Vagina (tissue), 2 donors: Measurements from ENCODE around the gene CCDC38. TPM values are rescaled to one million over a fixed set of nuclear protein-coding genes. Genes with fewer than 3 reads are reported as not detected.

Experiments used
- DNase-seq, 2 donors: peaks; one replicate each; pipeline ENCODE4 v3.0.0-alpha.2; 2017; ENCODE audit errors: extremely low spot score in 2 of 2
- H3K27ac ChIP-seq: fragments of 200-600 bp; sonication (generic); one replicate; pipeline ENCODE4 v1.5.1; 2019
- H3K27me3 ChIP-seq: fragments of 200-600 bp; sonication (generic); one replicate; pipeline ENCODE4 v1.5.1; 2019
- H3K36me3 ChIP-seq, 2 donors: fragments of 200-600 bp; sonication (generic); one replicate each; pipeline ENCODE4 v1.5.1; 2017 to 2019
- H3K4me1 ChIP-seq: fragments of 200-600 bp; sonication (generic); one replicate; pipeline ENCODE4 v1.5.1; 2019
- H3K4me3 ChIP-seq, 2 donors: fragments of 200-600 bp; sonication (generic); 1 replicate in 1 of 2; 2 replicates in 1 of 2; pipeline ENCODE4 v1.5.1; 2016 to 2019
- H3K9me3 ChIP-seq: fragments of 200-600 bp; sonication (generic); one replicate; pipeline ENCODE4 v1.5.1; 2019
- CTCF ChIP-seq, 3 experiments: fragments of 450-650 bp in 2 of 3; fragments of 200-600 bp in 1 of 3; sonication (generic) in 1 of 3; IDR thresholded peaks; one replicate each; pipeline ENCODE4 v1.5.1; 2017 to 2019; ENCODE audit warnings: antibody characterized with exemption in 3 of 3, mild to moderate bottlenecking in 2 of 3, moderate library complexity in 2 of 3
- POLR2A ChIP-seq, 2 donors: fragments of 450-650 bp; IDR thresholded peaks; one replicate each; pipeline ENCODE4 v1.6.1; 2017; ENCODE audit warnings: antibody characterized with exemption in 2 of 2, mild to moderate bottlenecking in 2 of 2, moderate library complexity in 2 of 2
- POLR2AphosphoS5 ChIP-seq, 2 donors: sonication (generic); formaldehyde crosslinking; IDR thresholded peaks; one replicate each; pipeline ENCODE4 v1.9.0; 2017; ENCODE audit warnings: antibody characterized with exemption in 2 of 2, mild to moderate bottlenecking in 2 of 2, low read depth in 1 of 2; ENCODE audit not compliant: insufficient read depth in 1 of 2
- intact Hi-C: fragments of 100-400 bp; cut with DNase I; formaldehyde crosslinking; loops from one replicate; pipeline ENCODE4 v1.15.1; 2023
- total RNA-seq: library from RNA; depleted of rRNA; stranded (reverse); fragments of >200 nt; gene quantifications from one replicate; pipeline ENCODE4 v1.2.3, GENCODE V29; 2016

Gene CCDC38
- total RNA-seq, 1 donor from 2014 or later: not detected

DNA sequence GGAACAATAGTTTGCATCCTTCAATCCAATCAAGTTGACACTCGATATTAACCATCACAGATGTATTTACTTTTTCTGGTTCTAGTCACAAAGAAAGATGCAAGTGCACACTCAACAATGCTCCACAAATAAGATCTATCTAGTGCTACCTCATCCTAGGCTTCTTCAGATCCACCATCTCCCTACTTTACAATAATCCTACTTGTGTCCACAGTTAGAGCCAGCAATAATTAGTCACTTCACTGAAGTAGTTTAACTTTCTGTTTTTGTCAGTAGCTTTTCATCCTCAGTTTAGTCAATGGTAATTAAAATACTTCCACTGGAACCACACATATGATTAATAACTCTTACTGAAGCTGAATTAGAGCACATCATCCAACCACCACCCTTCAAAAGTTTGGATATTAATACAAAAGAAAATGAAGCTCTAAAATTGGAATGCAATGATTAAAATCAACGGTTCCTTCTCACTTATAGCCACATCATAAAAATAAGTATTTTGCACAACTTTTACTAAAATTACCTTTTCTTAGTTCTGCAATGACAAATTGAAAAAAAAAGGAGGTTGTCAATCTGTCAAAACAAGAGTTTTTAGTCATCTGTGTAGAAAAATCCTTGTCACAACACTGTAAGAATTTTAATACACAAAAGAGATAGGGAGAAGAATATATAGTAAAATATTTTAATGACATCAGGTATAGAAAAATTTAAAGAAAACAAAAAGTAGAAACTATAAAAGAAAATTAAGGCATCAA, 111.9 kb downstream of the CCDC38 start:
- TF ChIP-seq CTCF (IDR thresholded peaks at IDR 0.05) (no peak), POLR2A (IDR thresholded peaks at IDR 0.05) (no peak), POLR2AphosphoS5 (IDR thresholded peaks at IDR 0.05; ENCODE audit: insufficient read depth in 1 of 2, low read depth in 1 of 2) (no peak)
- H3K27me3 ChIP-seq: no peaks in the 10 kb centered on the region
- H3K9me3 ChIP-seq: no peaks in the 10 kb centered on the region
- H3K4me1 ChIP-seq: no peaks in the 10 kb centered on the region
- no peak for DNase-seq
- intact Hi-C loops: no loop called here
- H3K36me3 ChIP-seq: no peaks in the 10 kb centered on the region
- H3K27ac ChIP-seq: no peak overlapping the region
- H3K4me3 ChIP-seq: no peak overlapping the region

GRCh38 chr12:95829395-95829794, 113.0 kb downstream of the CCDC38 start:
- no peak for DNase-seq
- intact Hi-C loops: no loop called here
- Histone ChIP-seq H3K27me3 (no peaks in the 10 kb centered on the region), H3K36me3 (no peaks in the 10 kb centered on the region), H3K27ac (no peak overlapping the region), H3K9me3 (no peaks in the 10 kb centered on the region), H3K4me3 (no peak overlapping the region), H3K4me1 (no peaks in the 10 kb centered on the region)
- TF ChIP-seq POLR2AphosphoS5 (IDR thresholded peaks at IDR 0.05; ENCODE audit: insufficient read depth in 1 of 2, low read depth in 1 of 2): no peak
- no peak for TF ChIP-seq CTCF (IDR thresholded peaks at IDR 0.05)
- TF ChIP-seq POLR2A (IDR thresholded peaks at IDR 0.05): no peak

DNA sequence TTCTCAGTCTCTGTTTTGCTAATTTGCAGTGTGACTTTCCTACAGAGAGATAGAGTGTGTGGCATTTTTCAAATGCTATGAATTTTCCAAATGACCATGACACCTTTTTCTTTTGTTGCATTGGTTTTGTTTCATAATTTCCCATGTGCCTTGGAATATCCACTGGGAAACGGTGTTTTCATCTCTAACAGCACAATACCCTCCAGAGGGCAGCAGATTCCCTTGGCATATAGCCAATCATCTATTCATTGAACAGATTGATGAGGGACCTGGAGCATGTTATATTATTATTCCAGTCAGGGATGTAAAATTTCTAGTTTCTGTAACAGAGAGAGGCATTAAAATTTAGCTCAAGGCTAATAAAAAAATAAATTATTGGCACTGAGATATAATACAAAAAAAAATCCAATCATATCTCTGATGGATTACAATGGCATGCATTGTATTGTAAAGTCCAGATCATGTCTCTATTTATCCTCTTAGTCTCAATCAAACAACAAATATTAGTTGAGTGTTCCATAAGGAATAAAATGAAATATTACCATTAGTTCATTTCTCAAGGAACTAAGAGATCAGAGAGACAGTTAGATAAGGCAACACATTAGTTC, 122.2 kb downstream of the CCDC38 start:
- no peak for TF ChIP-seq POLR2AphosphoS5 (IDR thresholded peaks at IDR 0.05; ENCODE audit: insufficient read depth in 1 of 2, low read depth in 1 of 2)
- peak in 2 of 3 experiments; percentile 24 to 40 for TF ChIP-seq CTCF (IDR thresholded peaks at IDR 0.05)
- TF ChIP-seq POLR2A (IDR thresholded peaks at IDR 0.05): no peak
- Histone ChIP-seq H3K4me3 (no peak overlapping the region), H3K36me3 (no peaks in the 10 kb centered on the region), H3K27me3 (no peaks in the 10 kb centered on the region), H3K27ac (no peak overlapping the region), H3K4me1 (no peaks in the 10 kb centered on the region), H3K9me3 (no peaks in the 10 kb centered on the region)
- intact Hi-C loops: no loop called here
- no peak for DNase-seq

Other genes with a start within 250 kb of the CCDC38 start
- 21.9 TPM for gene NTN4, start 151.8 kb downstream of the CCDC38 start, total RNA-seq
- gene SNRPF, start 83.7 kb downstream of the CCDC38 start, total RNA-seq: 4.9 TPM
- 0.49 TPM for gene AMDHD1, start 717 bp upstream of the CCDC38 start, total RNA-seq
- gene HAL, start 53.7 kb upstream of the CCDC38 start, total RNA-seq: 0.74 TPM
- 71.5 TPM for gene LTA4H, start 93.0 kb upstream of the CCDC38 start, total RNA-seq